Motor neuron (in vitro differentiated cells): Measurements from ENCODE around the gene ST8SIA6. TPM values are rescaled to one million over a fixed set of nuclear protein-coding genes. Genes with fewer than 3 reads are reported as not detected.
"Not testable (repeated sequence)": the region's sequence is repeated elsewhere in the genome, so short reads cannot be mapped to it uniquely, and the experiment has no call there.

Experiments used
- ATAC-seq, 8 experiments: fragments of 200-7000 bp; cut with Tn5 transposase; replicated peaks in 6 of 8; 2 replicates each; pipeline ENCODE4 v1.8.0; 2021; ENCODE audit warnings: mild to moderate bottlenecking in 8 of 8, moderate library complexity in 8 of 8
- H3K27ac ChIP-seq, 2 donors: fragments of 250-450 bp; sonication (Bioruptor Pico); 2 replicates each; pipeline ENCODE4 v1.9.0; 2021; ENCODE audit warnings: antibody characterized with exemption in 2 of 2, mild to moderate bottlenecking in 2 of 2, moderate library complexity in 1 of 2
- H3K4me1 ChIP-seq, 2 donors: fragments of 250-450 bp; sonication (Bioruptor Pico); replicated peaks in 1 of 2; 2 replicates each; pipeline ENCODE4 v1.6.1; 2021; ENCODE audit warnings: antibody characterized with exemption in 2 of 2, mild to moderate bottlenecking in 2 of 2, moderate library complexity in 1 of 2
- H3K4me3 ChIP-seq, 5 donors: fragments of 250-450 bp; sonication (Bioruptor Pico); 2 replicates each; pipeline ENCODE4 v1.9.0; 2021; ENCODE audit warnings: antibody characterized with exemption in 5 of 5, mild to moderate bottlenecking in 5 of 5, moderate library complexity in 4 of 5
- WGBS, 10 experiments: fragments of 450-650 bp; shearing (Covaris generic); methylation state at CpG; one replicate each; pipeline ENCODE4 v1.0.0; 2022; 5-methylcytosine and 5-hydroxymethylcytosine counted together
- in situ Hi-C, 9 experiments: fragments of 400-800 bp; cut with MboI; loops; one replicate each; pipeline ENCODE4 v1.15.0; 2021; ENCODE audit warnings: low sequenced_read_pairs in 9 of 9, low pct_unique_long_range_greater_than_20kb in 2 of 9; ENCODE audit not compliant: unreplicated experiment in 9 of 9
- total RNA-seq, 8 experiments: library from RNA; unstranded; fragments of 300-600 nt; gene quantifications; 2 replicates each; pipeline versions ENCODE4 v1.2.3 to v1.2.4, GENCODE V29; 2022

ST8SIA6 gene
- total RNA-seq = 1 to 10 TPM in 1 of 8 experiments, under 1 TPM in 6, not detected in 1; 0.14 to 4.5 (median 0.24) TPM

- ATAC-seq = peak; percentile 64 to 83 (median 74)
- peak within 1 kb of the TSS; percentile 40 to 86 (median 50) for H3K4me3 ChIP-seq
- 10 to 35% (median 18%) methylated on average over 1 to 13 of the region's 91 CpGs; no CpG with 5 or more reads in 4 of the 10 experiments for WGBS, 10 experiments
- in situ Hi-C loops = no loop called here
- peaks cover 0 to 4% of the 10 kb centered on the region in 2 donors for H3K4me1 ChIP-seq
- no peak within 1 kb of the TSS for H3K27ac ChIP-seq
Observed at GRCh38 chr10:17454161-17455014, at the start of gene ST8SIA6. Gene ST8SIA6 (minus strand): TSS chr10:17454595. CDS start chr10:17454255, 340 bp downstream.

GRCh38 chr10:17503795-17504194 is 49.4 kb upstream of the ST8SIA6 start:
- in situ Hi-C loops = no loop called here
- Histone ChIP-seq H3K27ac (no peak overlapping the region), H3K4me1 (no peaks in the 10 kb centered on the region), H3K4me3 (no peak overlapping the region)
- ATAC-seq = no peak
- 48 to 91% (median 77%) methylated on average over 3 to 7 of the region's 7 CpGs for WGBS, 10 experiments

DNA sequence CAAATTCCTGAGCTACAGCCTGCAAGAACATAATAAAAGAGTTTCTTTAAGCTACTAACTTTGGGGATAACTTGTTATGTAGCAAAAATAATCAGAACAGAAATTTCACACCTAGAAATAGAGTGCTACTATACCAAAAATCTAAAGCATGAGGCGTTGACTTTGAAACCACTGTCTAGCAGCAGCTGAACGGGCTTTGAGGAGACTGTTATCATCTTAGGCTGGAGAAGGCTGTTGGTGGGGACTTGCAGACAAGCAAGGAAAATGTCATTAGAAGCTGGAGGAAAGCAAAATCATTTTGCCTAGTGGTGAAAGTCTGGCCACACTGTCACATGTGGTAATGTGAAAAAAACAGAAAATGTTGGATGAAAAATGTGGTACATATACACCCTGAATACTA is 48.4 kb upstream of the ST8SIA6 start:
- Histone ChIP-seq H3K27ac (no peak overlapping the region), H3K4me1 (no peaks in the 10 kb centered on the region), H3K4me3 (no peak overlapping the region)
- no peak for ATAC-seq
- WGBS, 10 experiments = 0 to 100% (median 83%) methylated on average over 1 to 2 of the region's 2 CpGs; no CpG with 5 or more reads in 1 of the 10 experiments
- in situ Hi-C loops = no loop called here

DNA sequence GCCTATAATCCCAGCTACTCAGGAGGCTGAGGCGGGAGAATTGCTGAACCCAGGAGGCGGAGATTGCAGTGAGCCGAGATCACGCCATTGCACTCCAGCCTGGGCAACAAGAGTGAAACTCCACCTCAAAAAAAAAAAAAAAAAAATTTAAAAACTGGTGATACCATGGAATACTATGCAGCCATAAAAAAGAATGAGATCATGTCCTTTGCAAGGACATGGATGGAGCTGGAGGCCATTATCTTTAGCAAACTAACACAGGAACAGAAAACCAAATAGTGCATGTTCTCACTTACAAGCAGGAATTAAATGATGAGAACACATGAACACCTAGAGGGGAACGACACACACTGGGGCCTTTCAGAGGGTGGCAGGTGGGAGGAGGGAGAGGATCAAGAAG is 44.6 kb upstream of the ST8SIA6 start:
- 71 to 100% (median 95%) methylated on average over 1 to 5 of the region's 5 CpGs; no CpG with 5 or more reads in 4 of the 10 experiments for WGBS, 10 experiments
- ATAC-seq, in situ Hi-C loops, H3K4me3 ChIP-seq, H3K27ac ChIP-seq, H3K4me1 ChIP-seq: not testable (repeated sequence)

DNA sequence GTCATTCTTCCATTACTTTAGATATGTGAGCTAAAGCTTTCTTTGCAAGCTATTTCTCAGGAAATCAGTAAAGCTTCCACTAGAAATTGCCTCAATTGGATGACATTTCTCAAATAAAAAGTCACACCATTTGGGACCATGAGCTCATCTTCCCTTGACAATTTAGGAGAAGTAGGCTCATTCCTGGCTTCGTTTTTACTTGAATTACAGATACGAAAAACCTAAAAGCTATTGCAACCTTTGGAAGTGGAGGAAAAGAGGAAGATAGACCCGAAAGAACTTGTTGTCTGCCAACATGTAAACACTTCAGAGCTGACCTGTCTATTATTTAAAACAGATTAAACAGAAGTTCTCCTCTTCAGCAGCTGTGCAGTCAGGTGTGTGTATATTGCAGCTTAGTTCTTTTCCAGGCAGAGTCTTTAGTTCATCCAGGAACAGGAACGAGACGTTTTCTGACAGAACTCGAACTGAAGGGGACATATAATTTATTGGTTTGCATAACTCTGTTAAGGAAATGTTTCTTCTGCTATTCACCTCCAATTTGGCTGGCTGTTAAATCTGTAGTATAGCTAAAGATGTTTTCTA is 43.1 kb upstream of the ST8SIA6 start:
- in situ Hi-C loops = no loop called here
- 11 to 79% (median 38%) methylated on average over 2 to 6 of the region's 6 CpGs; no CpG with 5 or more reads in 1 of the 10 experiments for WGBS, 10 experiments
- no peak overlapping the region for H3K4me3 ChIP-seq
- H3K4me1 ChIP-seq = no peaks in the 10 kb centered on the region
- no peak for ATAC-seq
- H3K27ac ChIP-seq = no peak overlapping the region

- Histone ChIP-seq H3K27ac (no peak overlapping the region), H3K4me1 (no peaks in the 10 kb centered on the region), H3K4me3 (no peak overlapping the region)
- 26 to 77% (median 63%) methylated on average over 4 to 6 of the region's 6 CpGs; no CpG with 5 or more reads in 1 of the 10 experiments for WGBS, 10 experiments
- in situ Hi-C loops = no loop called here
- peak in 3 of 8 experiments; percentile 31 to 65 (median 58) for ATAC-seq
Observed at GRCh38 chr10:17494626-17495260, 40.3 kb upstream of the ST8SIA6 start.

- 0 to 68% (median 30%) methylated on average over 2 to 6 of the region's 6 CpGs; no CpG with 5 or more reads in 1 of the 10 experiments for WGBS, 10 experiments
- Histone ChIP-seq H3K4me1 (no peaks in the 10 kb centered on the region), H3K27ac (no peak overlapping the region), H3K4me3 (no peak overlapping the region)
- no peak for ATAC-seq
- in situ Hi-C loops = no loop called here
Observed at GRCh38 chr10:17488848-17489247, 34.5 kb upstream of the ST8SIA6 start.

GRCh38 chr10:17483079-17483478 is 28.7 kb upstream of the ST8SIA6 start:
- no peak for ATAC-seq
- H3K27ac ChIP-seq = no peak overlapping the region
- in situ Hi-C loops = no loop called here
- WGBS, 10 experiments = 0 to 100% (median 80%) methylated on average over 2 to 4 of the region's 6 CpGs; no CpG with 5 or more reads in 2 of the 10 experiments
- no peak overlapping the region for H3K4me3 ChIP-seq
- no peaks in the 10 kb centered on the region for H3K4me1 ChIP-seq

DNA sequence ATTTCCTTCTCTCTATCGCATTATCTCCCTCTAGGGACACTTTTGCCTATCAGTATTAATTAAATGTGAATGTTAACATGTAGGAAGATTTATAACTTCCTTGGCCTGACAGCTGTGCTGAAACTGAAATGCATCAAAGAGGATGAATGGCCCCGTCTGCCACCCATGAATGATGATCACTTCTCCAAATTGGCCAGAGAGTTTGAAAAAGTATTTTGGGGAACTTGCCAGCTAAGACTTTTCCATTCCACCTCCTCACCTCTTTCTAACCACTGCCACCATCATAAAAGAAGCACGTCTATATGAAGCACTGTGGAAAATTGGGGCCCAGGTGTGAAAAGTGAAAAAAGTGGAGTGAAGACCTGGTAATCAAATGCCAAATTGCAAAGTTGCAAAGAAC is 25.4 kb upstream of the ST8SIA6 start:
- Histone ChIP-seq H3K4me1 (no peaks in the 10 kb centered on the region), H3K4me3 (no peak overlapping the region), H3K27ac (no peak overlapping the region)
- in situ Hi-C loops = no loop called here
- ATAC-seq = no peak
- 6 to 77% (median 60%) methylated on average over 1 to 3 of the region's 3 CpGs; no CpG with 5 or more reads in 3 of the 10 experiments for WGBS, 10 experiments

DNA sequence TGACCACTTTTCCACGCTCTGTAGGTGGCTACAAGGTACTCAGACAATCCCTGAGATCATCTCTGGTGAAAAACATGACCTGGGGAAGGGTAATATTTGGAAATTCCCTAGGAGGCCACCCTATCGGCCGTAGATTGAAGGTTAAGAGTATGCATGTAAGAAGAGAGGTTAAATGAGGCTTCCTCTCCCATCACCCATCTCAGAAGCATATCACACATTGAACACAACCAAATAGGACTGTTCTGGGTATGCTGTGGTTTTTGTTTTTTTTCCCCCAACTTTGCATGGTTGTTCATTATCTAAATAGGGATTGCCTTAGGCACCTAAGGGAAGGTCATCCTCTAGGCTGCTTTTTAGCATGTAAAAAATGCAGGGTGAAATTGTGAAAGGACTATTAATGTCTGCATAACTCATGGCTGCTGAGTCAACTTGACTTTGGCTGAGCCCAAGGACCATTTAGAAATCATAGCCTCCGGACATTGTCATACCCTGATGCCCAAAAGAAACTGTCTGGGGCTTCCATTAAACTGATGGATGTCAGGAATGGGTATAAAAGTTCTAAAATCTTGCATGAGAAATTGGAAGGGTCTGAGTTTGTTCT is 24.7 kb upstream of the ST8SIA6 start:
- no peak overlapping the region for H3K27ac ChIP-seq
- peak in 2 of 8 experiments; percentile 78 to 88 for ATAC-seq

DNA sequence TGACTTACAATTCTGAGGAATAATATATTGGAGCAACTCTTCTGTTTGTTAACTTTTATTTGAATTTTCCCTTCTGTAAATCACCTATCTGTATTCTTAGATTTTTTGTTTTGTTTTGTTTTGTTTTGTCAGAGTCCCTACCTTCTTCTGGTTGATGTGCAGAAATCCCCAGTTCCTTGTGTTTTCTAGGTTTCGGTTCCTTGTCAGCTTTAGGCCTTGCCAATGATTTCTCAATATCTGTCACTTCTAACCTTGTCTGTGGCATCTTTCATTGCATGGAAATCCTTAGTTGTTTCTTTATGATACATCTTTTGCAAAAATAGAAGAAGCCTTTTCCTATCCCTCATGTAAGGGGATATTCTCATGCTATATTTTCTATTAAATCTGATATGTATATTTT is 21.7 kb upstream of the ST8SIA6 start:
- no peak overlapping the region for H3K4me3 ChIP-seq
- WGBS, 10 experiments = 83 to 100% (median 100%) methylated on average over 1 of the region's 1 CpG; no CpG with 5 or more reads in 1 of the 10 experiments
- in situ Hi-C loops = no loop called here

More for the DNA sequence above, 24.7 kb upstream of the ST8SIA6 start:
- no peak overlapping the region for H3K4me3 ChIP-seq
- 38 to 95% (median 62%) methylated on average over 1 to 4 of the region's 4 CpGs; no CpG with 5 or more reads in 1 of the 10 experiments for WGBS, 10 experiments
- in situ Hi-C loops = no loop called here
- no peaks in the 10 kb centered on the region for H3K4me1 ChIP-seq

DNA sequence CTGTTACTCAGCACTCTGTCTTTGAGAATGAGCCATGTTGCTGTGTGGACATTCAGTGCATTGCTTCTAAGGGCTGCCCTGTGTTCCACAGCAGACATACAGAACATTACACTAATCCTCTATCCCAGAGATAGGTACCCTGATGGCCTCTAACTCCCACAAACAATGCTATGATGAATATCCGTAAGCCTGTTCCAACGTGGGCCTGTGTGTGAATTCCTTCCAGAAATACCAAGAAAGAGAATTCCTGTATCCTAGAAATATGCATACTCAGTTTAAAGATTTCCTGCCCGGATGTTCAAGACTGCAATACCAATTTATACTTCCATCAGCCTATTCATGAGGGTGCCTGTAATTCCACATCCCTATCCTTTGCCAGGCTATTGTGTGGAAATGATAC is 21.3 kb upstream of the ST8SIA6 start:
- in situ Hi-C loops = no loop called here

More for the DNA sequence above, 21.7 kb upstream of the ST8SIA6 start:
- no peak for ATAC-seq
- Histone ChIP-seq H3K4me1 (no peaks in the 10 kb centered on the region), H3K27ac (no peak overlapping the region)

More for the DNA sequence above, 21.3 kb upstream of the ST8SIA6 start:
- 43 to 84% (median 72%) methylated on average over 2 to 3 of the region's 3 CpGs; no CpG with 5 or more reads in 3 of the 10 experiments for WGBS, 10 experiments
- no peak overlapping the region for H3K4me3 ChIP-seq
- H3K27ac ChIP-seq = no peak overlapping the region
- no peaks in the 10 kb centered on the region for H3K4me1 ChIP-seq
- no peak for ATAC-seq
